ENCODE data around the gene TNRC6C. TPM values are rescaled to one million over a fixed set of nuclear protein-coding genes. Genes with fewer than 3 reads are reported as not detected.

TNRC6C gene
- total RNA-seq, 1 donor from 2014 or later, result 28.7 TPM

DNA sequence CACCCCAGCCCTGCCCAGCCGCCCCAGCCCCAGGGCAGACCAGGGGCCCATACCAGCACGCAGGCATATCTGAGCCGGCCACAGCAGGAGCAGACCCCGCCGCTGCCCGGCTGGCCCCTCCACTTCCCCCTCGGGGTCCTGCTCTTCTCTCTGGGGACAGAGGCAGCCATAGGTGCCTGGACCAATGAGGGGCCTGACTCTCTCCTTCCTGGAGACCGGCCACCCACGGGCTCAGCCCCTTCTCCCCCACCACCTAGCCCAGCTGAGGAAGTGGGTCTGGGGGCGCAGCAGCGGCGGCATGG, 166.3 kb downstream of the TNRC6C start:
- no peak for TF ChIP-seq CTCF (IDR thresholded peaks at IDR 0.05)
- H3K4me3 Mint-ChIP-seq (ENCODE audit: unreplicated experiment), result no peak overlapping the region
- no peaks in the 10 kb centered on the region for H3K9me3 Mint-ChIP-seq (ENCODE audit: unreplicated experiment)
- no peak for DNase-seq (ENCODE audit: extremely low spot score, unreplicated experiment)
- H3K27ac Mint-ChIP-seq (ENCODE audit: unreplicated experiment), result no peak overlapping the region
- peaks cover 6% of the 10 kb centered on the region for H3K36me3 Mint-ChIP-seq (ENCODE audit: unreplicated experiment)
- H3K27me3 Mint-ChIP-seq (ENCODE audit: unreplicated experiment), result no peaks in the 10 kb centered on the region
- H3K4me1 Mint-ChIP-seq (ENCODE audit: unreplicated experiment), result peaks cover 26% of the 10 kb centered on the region

DNA sequence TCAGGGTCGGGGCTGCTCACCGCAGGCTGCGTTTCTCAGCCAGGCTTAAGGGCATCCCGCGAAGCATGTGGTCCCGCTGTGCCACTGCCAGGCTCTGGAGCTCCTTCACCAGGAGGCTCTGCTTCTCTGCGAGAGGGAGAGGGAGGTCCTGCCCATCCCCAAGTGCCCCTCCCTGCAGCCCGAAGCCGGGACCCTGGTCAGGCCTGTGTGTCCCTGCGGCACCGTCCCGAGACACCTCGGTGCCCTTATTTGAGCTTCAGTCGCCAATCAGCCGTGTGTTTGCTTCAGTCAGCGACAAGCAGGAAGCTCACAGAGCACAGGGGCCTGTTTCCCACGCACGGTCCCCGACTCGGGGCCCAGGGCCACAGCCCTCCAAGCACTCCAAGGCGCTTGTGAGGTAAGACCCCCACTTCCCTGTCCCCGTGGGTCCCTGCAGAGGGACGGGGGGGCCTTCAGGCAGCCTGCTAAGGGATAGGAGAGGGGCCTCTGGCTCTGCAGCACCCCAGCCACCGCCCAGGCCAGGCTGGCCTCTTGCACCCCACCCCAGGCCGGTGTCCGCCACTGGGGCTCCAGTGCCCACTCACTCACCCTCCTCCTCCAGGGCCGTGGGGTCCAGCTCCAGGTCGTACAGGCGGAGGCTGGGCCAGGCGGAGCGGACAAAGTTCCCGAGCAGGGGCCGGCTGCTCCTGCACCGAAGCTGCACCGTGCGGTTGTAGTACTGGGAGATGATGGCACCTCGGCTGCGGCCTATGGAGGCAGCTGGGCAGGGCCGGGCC, 166.8 kb downstream of the TNRC6C start:
- Mint-ChIP-seq H3K9me3 (ENCODE audit: unreplicated experiment) (no peaks in the 10 kb centered on the region), H3K4me3 (ENCODE audit: unreplicated experiment) (no peak overlapping the region), H3K27ac (ENCODE audit: unreplicated experiment) (no peak overlapping the region), H3K36me3 (ENCODE audit: unreplicated experiment) (peaks cover 6% of the 10 kb centered on the region), H3K4me1 (ENCODE audit: unreplicated experiment) (peaks cover 31% of the 10 kb centered on the region), H3K27me3 (ENCODE audit: unreplicated experiment) (no peaks in the 10 kb centered on the region)
- TF ChIP-seq CTCF (IDR thresholded peaks at IDR 0.05), result no peak
- no peak for DNase-seq (ENCODE audit: extremely low spot score, unreplicated experiment)

DNA sequence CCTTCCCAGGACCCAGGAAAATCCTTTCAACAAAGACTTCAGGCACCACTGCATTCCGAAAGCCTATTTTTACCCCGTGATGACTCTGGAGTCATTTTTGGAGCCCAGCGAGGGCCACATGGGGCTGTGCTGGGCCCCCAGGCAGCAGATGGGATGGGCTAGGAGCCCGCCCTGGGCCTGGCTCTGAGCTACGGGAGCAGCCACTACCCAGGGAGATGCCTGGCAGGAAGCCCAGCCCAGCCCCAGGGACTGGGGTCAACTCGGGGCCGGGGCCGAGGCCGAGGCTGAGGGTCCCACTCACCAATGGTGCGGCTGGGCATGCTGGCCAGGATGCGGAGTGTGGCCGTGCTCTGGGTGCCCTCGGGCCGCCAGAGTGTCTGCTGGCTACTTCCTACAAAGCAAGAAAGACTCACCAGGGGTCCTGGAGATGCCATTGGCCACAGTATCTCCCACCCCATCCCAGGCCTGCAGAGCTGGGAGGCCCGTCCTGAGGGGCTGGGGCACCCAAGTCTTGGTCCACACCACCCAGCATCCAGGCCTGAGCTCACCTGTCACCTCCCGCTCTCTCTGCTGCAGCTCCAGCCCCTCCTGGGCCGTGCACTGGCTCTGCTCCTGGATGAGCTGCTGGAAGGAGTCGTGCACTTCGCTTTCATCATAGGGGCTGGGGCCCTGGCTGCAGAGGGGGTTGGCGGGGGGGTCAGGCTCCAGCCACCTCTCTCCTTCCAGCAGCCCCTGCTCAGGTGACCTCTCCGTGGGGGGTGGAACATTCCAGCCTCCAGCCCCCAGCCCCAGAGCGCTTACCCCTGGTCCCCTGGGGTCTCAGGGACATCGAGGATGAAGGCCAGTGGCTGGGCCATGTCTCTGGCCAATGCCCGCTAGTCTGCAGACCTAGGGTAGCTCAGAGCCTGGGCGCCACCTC, 167.7 kb downstream of the TNRC6C start:
- TF ChIP-seq CTCF (IDR thresholded peaks at IDR 0.05), result no peak

GRCh38 chr17:78126895-78127238, 168.4 kb downstream of the TNRC6C start:
- Mint-ChIP-seq H3K9me3 (ENCODE audit: unreplicated experiment) (no peaks in the 10 kb centered on the region), H3K4me3 (ENCODE audit: unreplicated experiment) (peak overlapping the region; percentile 81), H3K27me3 (ENCODE audit: unreplicated experiment) (no peaks in the 10 kb centered on the region), H3K36me3 (ENCODE audit: unreplicated experiment) (peaks cover 5% of the 10 kb centered on the region), H3K4me1 (ENCODE audit: unreplicated experiment) (peaks cover 36% of the 10 kb centered on the region), H3K27ac (ENCODE audit: unreplicated experiment) (peak overlapping the region; percentile 66)
- TF ChIP-seq CTCF (IDR thresholded peaks at IDR 0.05), result no peak
- DNase-seq (ENCODE audit: extremely low spot score, unreplicated experiment), result no peak

More for the DNA sequence above, 167.7 kb downstream of the TNRC6C start:
- DNase-seq (ENCODE audit: extremely low spot score, unreplicated experiment), result no peak
- H3K27me3 Mint-ChIP-seq (ENCODE audit: unreplicated experiment), result no peaks in the 10 kb centered on the region
- H3K4me1 Mint-ChIP-seq (ENCODE audit: unreplicated experiment), result peaks cover 36% of the 10 kb centered on the region
- H3K27ac Mint-ChIP-seq (ENCODE audit: unreplicated experiment), result peak overlapping the region; percentile 56
- H3K4me3 Mint-ChIP-seq (ENCODE audit: unreplicated experiment), result no peak overlapping the region
- H3K9me3 Mint-ChIP-seq (ENCODE audit: unreplicated experiment), result no peaks in the 10 kb centered on the region
- peaks cover 6% of the 10 kb centered on the region for H3K36me3 Mint-ChIP-seq (ENCODE audit: unreplicated experiment)

DNA sequence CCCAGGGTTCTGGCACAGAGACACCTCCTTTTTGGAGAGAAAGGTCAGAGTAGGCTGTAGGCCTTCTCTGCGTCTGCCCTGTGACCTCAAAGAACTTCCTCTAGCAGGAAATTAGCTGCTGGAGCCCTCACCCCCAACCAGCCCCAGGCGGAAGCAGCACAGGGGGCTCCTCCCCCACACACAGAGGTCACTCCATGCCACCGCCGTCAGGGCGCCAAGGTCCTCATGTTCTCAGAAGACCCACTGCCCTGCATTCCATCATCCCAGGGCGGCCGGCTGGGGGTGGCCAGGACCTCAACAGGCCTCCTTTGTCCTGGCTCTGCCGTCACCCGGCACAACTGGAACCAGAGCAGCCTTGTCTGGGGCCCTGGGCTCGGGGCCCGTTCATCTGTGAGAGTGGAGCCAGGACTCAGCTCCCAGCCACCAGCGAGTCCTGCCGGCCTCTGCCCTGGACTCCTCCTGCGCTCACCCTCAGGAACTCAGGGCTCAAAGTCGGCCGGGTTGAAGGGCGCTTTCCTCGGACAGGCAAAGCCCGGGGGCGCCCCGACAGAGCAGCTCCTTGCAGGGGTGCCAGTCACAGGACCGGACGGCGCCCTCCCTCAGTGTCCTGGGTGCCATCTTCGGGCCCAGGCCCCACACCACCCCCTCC, 168.9 kb downstream of the TNRC6C start:
- Mint-ChIP-seq H3K4me1 (ENCODE audit: unreplicated experiment) (peaks cover 36% of the 10 kb centered on the region), H3K27ac (ENCODE audit: unreplicated experiment) (peak overlapping the region; percentile 66), H3K36me3 (ENCODE audit: unreplicated experiment) (peaks cover 4% of the 10 kb centered on the region), H3K9me3 (ENCODE audit: unreplicated experiment) (no peaks in the 10 kb centered on the region), H3K27me3 (ENCODE audit: unreplicated experiment) (no peaks in the 10 kb centered on the region), H3K4me3 (ENCODE audit: unreplicated experiment) (peak overlapping the region; percentile 81)
- no peak for DNase-seq (ENCODE audit: extremely low spot score, unreplicated experiment)
- no peak for TF ChIP-seq CTCF (IDR thresholded peaks at IDR 0.05)
